ENCODE results near the gene SPATA20. TPM values are rescaled to one million over a fixed set of nuclear protein-coding genes. Genes with fewer than 3 reads are reported as not detected.

Gene SPATA20
- total RNA-seq (60.4 TPM), polyA plus RNA-seq (ENCODE audit: insufficient read depth, low read depth, low replicate concordance) (52.7 TPM)
- long read RNA-seq, donor 1, partial matches to known transcripts = 0 of 2 reads
- long read RNA-seq, donor 1, other reads (novel, unspliced or antisense) = 0 of 2 reads
- long read RNA-seq, donor 2, partial matches to known transcripts = 30 of 32 reads
- long read RNA-seq, donor 2, other reads (novel, unspliced or antisense) = 0 of 32 reads
- long read RNA-seq, donor 3, partial matches to known transcripts = 49 of 53 reads
- long read RNA-seq, donor 3, other reads (novel, unspliced or antisense) = 0 of 53 reads
- long read RNA-seq, donor 4, partial matches to known transcripts = 14 of 19 reads
- long read RNA-seq, donor 4, other reads (novel, unspliced or antisense) = 0 of 19 reads
- long read RNA-seq, donor 5 = 0 reads
- long read RNA-seq, donor 6, partial matches to known transcripts = 12 of 13 reads
- long read RNA-seq, donor 6, other reads (novel, unspliced or antisense) = 0 of 13 reads
- long read RNA-seq, donor 7, transcript SPATA20-201 (17 exons, 2,719 nt) = major isoform, 21 of 97 reads
- long read RNA-seq, donor 7, transcript SPATA20-202 (16 exons, 2,634 nt) = minor isoform, 6 of 97 reads
- long read RNA-seq, donor 7, transcript SPATA20-205 (17 exons, 2,734 nt) = minor isoform, 20 of 97 reads
- long read RNA-seq, donor 7, partial matches to known transcripts = 32 of 97 reads
- long read RNA-seq, donor 7, other reads (novel, unspliced or antisense) = 18 of 97 reads
- long read RNA-seq, donor 8, partial matches to known transcripts = 45 of 46 reads
- long read RNA-seq, donor 8, other reads (novel, unspliced or antisense) = 0 of 46 reads
- long read RNA-seq, donor 9 = 0 reads
- long read RNA-seq, donor 10, partial matches to known transcripts = 18 of 22 reads
- long read RNA-seq, donor 10, other reads (novel, unspliced or antisense) = 0 of 22 reads

DNA sequence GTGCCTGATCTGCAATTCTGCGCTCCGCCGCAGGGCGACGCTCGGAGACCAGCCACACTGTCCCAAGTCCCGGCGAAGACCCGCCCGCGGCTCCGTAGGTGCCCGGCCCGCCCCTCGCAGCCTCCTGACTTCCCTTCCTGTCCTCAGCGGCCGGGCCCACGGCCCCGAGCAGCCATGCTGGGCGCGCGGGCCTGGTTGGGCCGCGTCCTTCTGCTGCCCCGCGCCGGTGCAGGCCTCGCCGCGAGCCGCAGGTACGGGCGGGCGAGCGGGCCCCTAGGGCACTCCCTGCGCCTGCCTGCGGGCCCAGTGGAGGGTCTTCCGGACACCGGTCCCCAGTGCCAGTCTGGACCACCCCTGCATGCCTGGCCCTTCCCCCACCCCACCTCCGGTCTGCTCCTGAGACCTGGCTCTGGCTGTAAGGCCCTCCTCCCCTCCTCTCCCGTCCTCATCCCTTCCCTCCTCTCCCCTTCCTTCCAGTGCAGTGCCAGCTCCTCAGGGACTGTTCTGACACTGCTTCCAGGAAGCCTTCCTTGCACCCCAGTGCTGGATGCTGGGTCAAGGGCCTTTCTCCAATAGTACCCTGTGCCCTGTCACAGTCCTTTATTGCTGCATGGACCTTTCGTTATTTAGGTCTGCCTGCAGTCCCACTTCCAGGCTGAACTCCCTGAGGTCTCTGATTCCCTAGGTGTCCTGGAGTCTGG lies at the start of gene SPATA20:
Gene SPATA20, plus strand, starts transcription at position 140 of the 701 bp plus-strand sequence. Its CDS starts 35 bp downstream, at position 175.
- Histone ChIP-seq H3K27me3 (ENCODE audit: control insufficient read depth, insufficient read depth, low read length) (no peaks in the 10 kb centered on the region), H3K4me3 (ENCODE audit: low read length in 3 of 3) (peak within 1 kb of the TSS; percentile 46 to 61 (median 61)), H3K36me3 (ENCODE audit: control insufficient read depth in 2 of 3, insufficient read depth in 3 of 3, low read length in 3 of 3) (no peaks in the 10 kb centered on the region), H3K4me1 (ENCODE audit: control insufficient read depth in 2 of 3, insufficient read depth in 2 of 3, low read depth in 1 of 3, low read length in 3 of 3) (peaks cover 0 to 21% (median 9%) of the 10 kb centered on the region in 3 donors), H3K9ac (ENCODE audit: low read length in 3 of 3) (peak within 1 kb of the TSS; percentile 6 to 70 (median 60)), H3K27ac (ENCODE audit: low read depth in 2 of 2, low read length in 2 of 2) (peak within 1 kb of the TSS; percentile 71 to 74), H3K9me3 (ENCODE audit: control insufficient read depth in 2 of 3, insufficient read depth in 1 of 3, low read length in 3 of 3) (no peaks in the 10 kb centered on the region)
- TF ChIP-seq, protein P1, sequence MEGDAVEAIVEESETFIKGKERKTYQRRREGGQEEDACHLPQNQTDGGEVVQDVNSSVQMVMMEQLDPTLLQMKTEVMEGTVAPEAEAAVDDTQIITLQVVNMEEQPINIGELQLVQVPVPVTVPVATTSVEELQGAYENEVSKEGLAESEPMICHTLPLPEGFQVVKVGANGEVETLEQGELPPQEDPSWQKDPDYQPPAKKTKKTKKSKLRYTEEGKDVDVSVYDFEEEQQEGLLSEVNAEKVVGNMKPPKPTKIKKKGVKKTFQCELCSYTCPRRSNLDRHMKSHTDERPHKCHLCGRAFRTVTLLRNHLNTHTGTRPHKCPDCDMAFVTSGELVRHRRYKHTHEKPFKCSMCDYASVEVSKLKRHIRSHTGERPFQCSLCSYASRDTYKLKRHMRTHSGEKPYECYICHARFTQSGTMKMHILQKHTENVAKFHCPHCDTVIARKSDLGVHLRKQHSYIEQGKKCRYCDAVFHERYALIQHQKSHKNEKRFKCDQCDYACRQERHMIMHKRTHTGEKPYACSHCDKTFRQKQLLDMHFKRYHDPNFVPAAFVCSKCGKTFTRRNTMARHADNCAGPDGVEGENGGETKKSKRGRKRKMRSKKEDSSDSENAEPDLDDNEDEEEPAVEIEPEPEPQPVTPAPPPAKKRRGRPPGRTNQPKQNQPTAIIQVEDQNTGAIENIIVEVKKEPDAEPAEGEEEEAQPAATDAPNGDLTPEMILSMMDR (IDR thresholded peaks at IDR 0.05; ENCODE audit: borderline replicate concordance, extremely low read depth, insufficient read depth) = peak; percentile 99
- DNase-seq (peak; percentile 93 to 97 (median 95)), FAIRE-seq (no peak)
- intact Hi-C loops (cut with DNase I) = loop anchor here (5.0 to 10.0 kb wide), 3 partner anchors 80 to 408 kb away; no protein-coding TSS in a partner anchor

GRCh38 chr17:50498021-50498874 lies 48.7 kb upstream of the SPATA20 start:
- intact Hi-C loops (cut with DNase I) = no loop called here
- no peak overlapping the region for H3K27ac ChIP-seq (ENCODE audit: low read depth in 2 of 2, low read length in 2 of 2)
- H3K27me3 ChIP-seq (ENCODE audit: control insufficient read depth, insufficient read depth, low read length) = no peaks in the 10 kb centered on the region
- no peak overlapping the region for H3K4me3 ChIP-seq (ENCODE audit: low read length in 3 of 3)
- DNase-seq (peak in 1 of 5 donors; percentile 52), FAIRE-seq (no peak)
- no peaks in the 10 kb centered on the region for H3K36me3 ChIP-seq (ENCODE audit: control insufficient read depth in 2 of 3, insufficient read depth in 3 of 3, low read length in 3 of 3)
- no peak overlapping the region for H3K9ac ChIP-seq (ENCODE audit: low read length in 3 of 3)
- H3K4me1 ChIP-seq (ENCODE audit: control insufficient read depth in 2 of 3, insufficient read depth in 2 of 3, low read depth in 1 of 3, low read length in 3 of 3) = no peaks in the 10 kb centered on the region
- TF ChIP-seq, protein P1 (IDR thresholded peaks at IDR 0.05; ENCODE audit: borderline replicate concordance, extremely low read depth, insufficient read depth) = no peak
- H3K9me3 ChIP-seq (ENCODE audit: control insufficient read depth in 2 of 3, insufficient read depth in 1 of 3, low read length in 3 of 3) = no peaks in the 10 kb centered on the region

DNA sequence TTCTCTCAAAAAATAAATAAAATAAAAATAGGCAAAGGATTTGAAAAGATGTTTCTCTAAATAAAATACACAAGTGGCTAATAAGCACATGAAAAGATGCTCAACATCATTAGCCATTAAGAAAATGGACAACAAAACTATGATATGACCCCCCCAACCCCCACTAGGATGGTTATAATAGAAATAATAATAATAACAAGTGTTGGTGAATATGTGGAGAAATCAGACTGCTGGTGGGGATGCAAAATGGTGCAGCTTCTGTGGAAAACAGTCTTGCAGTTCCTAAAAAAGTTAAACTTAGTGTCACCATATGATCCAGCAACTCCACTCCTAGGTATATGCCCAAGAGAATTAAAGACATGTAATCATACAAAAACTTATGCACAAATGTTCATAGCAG lies 47.7 kb upstream of the SPATA20 start:
- FAIRE-seq (no peak), DNase-seq (no peak)
- H3K4me3 ChIP-seq (ENCODE audit: low read length in 3 of 3) = no peak overlapping the region
- no peaks in the 10 kb centered on the region for H3K27me3 ChIP-seq (ENCODE audit: control insufficient read depth, insufficient read depth, low read length)
- TF ChIP-seq, protein P1 (IDR thresholded peaks at IDR 0.05; ENCODE audit: borderline replicate concordance, extremely low read depth, insufficient read depth) = no peak
- H3K27ac ChIP-seq (ENCODE audit: low read depth in 2 of 2, low read length in 2 of 2) = no peak overlapping the region
- H3K9me3 ChIP-seq (ENCODE audit: control insufficient read depth in 2 of 3, insufficient read depth in 1 of 3, low read length in 3 of 3) = no peaks in the 10 kb centered on the region
- no peaks in the 10 kb centered on the region for H3K36me3 ChIP-seq (ENCODE audit: control insufficient read depth in 2 of 3, insufficient read depth in 3 of 3, low read length in 3 of 3)
- intact Hi-C loops (cut with DNase I) = no loop called here
- no peaks in the 10 kb centered on the region for H3K4me1 ChIP-seq (ENCODE audit: control insufficient read depth in 2 of 3, insufficient read depth in 2 of 3, low read depth in 1 of 3, low read length in 3 of 3)
- no peak overlapping the region for H3K9ac ChIP-seq (ENCODE audit: low read length in 3 of 3)
